Rectal smooth muscle tissue (tissue), 1 donor: Measurements from ENCODE around the gene TNFRSF8.

Source experiments
- H3K27ac ChIP-seq: one replicate; pipeline ENCODE4 v1.7.0; 2013; ENCODE audit warnings: low read depth, low read length, inconsistent platforms
- H3K27me3 ChIP-seq: one replicate; pipeline ENCODE4 v1.7.0; 2013; ENCODE audit warnings: low read length; ENCODE audit not compliant: control insufficient read depth, insufficient read depth
- H3K36me3 ChIP-seq: one replicate; pipeline ENCODE4 v1.7.0; 2013; ENCODE audit warnings: low read length; ENCODE audit not compliant: control insufficient read depth, insufficient read depth
- H3K4me1 ChIP-seq: one replicate; pipeline ENCODE4 v1.7.0; 2013; ENCODE audit warnings: low read length; ENCODE audit not compliant: control insufficient read depth, insufficient read depth
- H3K4me3 ChIP-seq: one replicate; pipeline ENCODE4 v1.7.0; 2013; ENCODE audit warnings: low read length
- H3K9ac ChIP-seq: one replicate; pipeline ENCODE4 v1.7.0; 2013; ENCODE audit warnings: low read length

The TNFRSF8 gene

GRCh38 chr1:12125422-12126355, 62.6 kb downstream of the TNFRSF8 start:
- no peak overlapping the region for H3K9ac ChIP-seq
- no peak overlapping the region for H3K27ac ChIP-seq
- no peak overlapping the region for H3K4me3 ChIP-seq
- H3K36me3 ChIP-seq = no peaks in the 10 kb centered on the region
- peaks cover 5% of the 10 kb centered on the region for H3K4me1 ChIP-seq
- no peaks in the 10 kb centered on the region for H3K27me3 ChIP-seq

- no peak overlapping the region for H3K27ac ChIP-seq
- H3K4me1 ChIP-seq = peaks cover 2% of the 10 kb centered on the region
- no peaks in the 10 kb centered on the region for H3K27me3 ChIP-seq
- H3K4me3 ChIP-seq = no peak overlapping the region
- H3K36me3 ChIP-seq = no peaks in the 10 kb centered on the region
- no peak overlapping the region for H3K9ac ChIP-seq
These were observed 63.7 kb downstream of the TNFRSF8 start for GRCh38 chr1:12126781-12127180.

GRCh38 chr1:12127206-12127810, 64.2 kb downstream of the TNFRSF8 start:
- Histone ChIP-seq H3K27me3 (no peaks in the 10 kb centered on the region), H3K9ac (no peak overlapping the region), H3K27ac (no peak overlapping the region), H3K4me3 (no peak overlapping the region), H3K4me1 (no peaks in the 10 kb centered on the region), H3K36me3 (no peaks in the 10 kb centered on the region)

- no peak overlapping the region for H3K27ac ChIP-seq
- H3K27me3 ChIP-seq = no peaks in the 10 kb centered on the region
- no peak overlapping the region for H3K4me3 ChIP-seq
- no peaks in the 10 kb centered on the region for H3K36me3 ChIP-seq
- H3K4me1 ChIP-seq = no peaks in the 10 kb centered on the region
- no peak overlapping the region for H3K9ac ChIP-seq
These were observed 65.0 kb downstream of the TNFRSF8 start for GRCh38 chr1:12128120-12128519.

- H3K27ac ChIP-seq = no peak overlapping the region
- no peaks in the 10 kb centered on the region for H3K36me3 ChIP-seq
- H3K27me3 ChIP-seq = no peaks in the 10 kb centered on the region
- H3K9ac ChIP-seq = no peak overlapping the region
- H3K4me1 ChIP-seq = no peaks in the 10 kb centered on the region
- no peak overlapping the region for H3K4me3 ChIP-seq
These were observed 66.5 kb downstream of the TNFRSF8 start for GRCh38 chr1:12129624-12130023.

GRCh38 chr1:12130466-12131130, 67.5 kb downstream of the TNFRSF8 start:
- Histone ChIP-seq H3K27ac (no peak overlapping the region), H3K36me3 (no peaks in the 10 kb centered on the region), H3K9ac (no peak overlapping the region), H3K4me3 (no peak overlapping the region), H3K4me1 (no peaks in the 10 kb centered on the region), H3K27me3 (no peaks in the 10 kb centered on the region)

GRCh38 chr1:12132078-12132477, 69.0 kb downstream of the TNFRSF8 start:
- H3K9ac ChIP-seq = no peak overlapping the region
- H3K36me3 ChIP-seq = no peaks in the 10 kb centered on the region
- no peaks in the 10 kb centered on the region for H3K4me1 ChIP-seq
- no peak overlapping the region for H3K27ac ChIP-seq
- H3K4me3 ChIP-seq = no peak overlapping the region
- no peaks in the 10 kb centered on the region for H3K27me3 ChIP-seq

- Histone ChIP-seq H3K9ac (no peak overlapping the region), H3K36me3 (no peaks in the 10 kb centered on the region), H3K27ac (no peak overlapping the region), H3K4me3 (no peak overlapping the region), H3K27me3 (no peaks in the 10 kb centered on the region), H3K4me1 (no peaks in the 10 kb centered on the region)
These were observed 71.6 kb downstream of the TNFRSF8 start for GRCh38 chr1:12134716-12135115.

GRCh38 chr1:12135612-12136011, 72.5 kb downstream of the TNFRSF8 start:
- H3K4me3 ChIP-seq = no peak overlapping the region
- H3K27ac ChIP-seq = no peak overlapping the region
- no peaks in the 10 kb centered on the region for H3K27me3 ChIP-seq
- H3K9ac ChIP-seq = no peak overlapping the region
- H3K36me3 ChIP-seq = no peaks in the 10 kb centered on the region
- H3K4me1 ChIP-seq = no peaks in the 10 kb centered on the region

GRCh38 chr1:12136916-12137610, 74.0 kb downstream of the TNFRSF8 start:
- no peak overlapping the region for H3K4me3 ChIP-seq
- no peak overlapping the region for H3K9ac ChIP-seq
- H3K27ac ChIP-seq = no peak overlapping the region
- H3K4me1 ChIP-seq = no peaks in the 10 kb centered on the region
- H3K27me3 ChIP-seq = no peaks in the 10 kb centered on the region
- no peaks in the 10 kb centered on the region for H3K36me3 ChIP-seq

GRCh38 chr1:12138196-12139168, 75.4 kb downstream of the TNFRSF8 start:
- Histone ChIP-seq H3K4me1 (no peaks in the 10 kb centered on the region), H3K9ac (no peak overlapping the region), H3K27me3 (no peaks in the 10 kb centered on the region), H3K4me3 (no peak overlapping the region), H3K36me3 (no peaks in the 10 kb centered on the region), H3K27ac (no peak overlapping the region)
